GM12878 (cell line): ENCODE measurements around the gene TJAP1. TPM values are rescaled to one million over a fixed set of nuclear protein-coding genes. Genes with fewer than 3 reads are reported as not detected.

Experiments used
- IRF5 ChIP-seq: fragments of 450-650 bp; IDR thresholded peaks from 2 replicates; pipeline ENCODE4 v1.6.1; 2017; ENCODE audit warnings: borderline replicate concordance
- LARP7 ChIP-seq: fragments of 450-650 bp; IDR thresholded peaks from 2 replicates; pipeline ENCODE4 v1.6.1; 2017; ENCODE audit warnings: mild to moderate bottlenecking
- PAX8 ChIP-seq: fragments of 450-650 bp; IDR thresholded peaks from 2 replicates; pipeline ENCODE4 v1.6.1; 2017; ENCODE audit warnings: mild to moderate bottlenecking, moderate library complexity
- REST ChIP-seq: IDR thresholded peaks from 2 replicates; pipeline ENCODE4 v1.6.1; 2012; ENCODE audit warnings: mild to moderate bottlenecking, low read depth, low read length
- SUPT20H ChIP-seq: IDR thresholded peaks from 2 replicates; pipeline ENCODE4 v1.6.1; 2011; ENCODE audit warnings: low read depth, mild to moderate bottlenecking, low read length, moderate library complexity, borderline replicate concordance; ENCODE audit not compliant: control insufficient read depth
- YBX1 ChIP-seq: fragments of 450-650 bp; IDR thresholded peaks from 2 replicates; pipeline ENCODE4 v1.6.1; 2016; ENCODE audit warnings: antibody characterized with exemption
- ZNF274 ChIP-seq: IDR thresholded peaks from one replicate; pipeline ENCODE4 v1.8.0; 2011; ENCODE audit not compliant: insufficient read length, insufficient read depth
- ZNF592 ChIP-seq: fragments of 450-650 bp; IDR thresholded peaks from 2 replicates; pipeline ENCODE4 v1.6.1; 2017; ENCODE audit warnings: mild to moderate bottlenecking, moderate library complexity
- polyA plus RNA-seq, 11 experiments: library from polyadenylated mRNA; depleted of rRNA in 4 of 11; unstranded in 6 of 11; stranded (reverse) in 5 of 11; fragments of >200 nt; fragmentation: Nextera tagmentation in 4 of 11; fragmentation: Illumina TruSeq in 1 of 11; extraction: Ambion mirVana in 4 of 11; extraction: Trizol in 1 of 11; gene quantifications; 1 replicate in 1 of 11; 2 replicates in 10 of 11; pipeline versions ENCODE4 v1.2.1 to v1.2.3, GENCODE V29; 2011 to 2016; ENCODE audit warnings: inconsistent platforms in 2 of 11, missing spikeins in 2 of 11, low read depth in 1 of 11
- total RNA-seq, 4 experiments: library from RNA; depleted of rRNA in 3 of 4; stranded (reverse); fragments of >200 nt in 3 of 4; fragmentation: Illumina TruSeq in 1 of 4; extraction: Trizol in 1 of 4; gene quantifications; 2 replicates each; pipeline versions ENCODE4 v1.2.1 to v1.2.3, GENCODE V29; 2013 to 2021

Gene TJAP1
- total and polyA plus RNA-seq, 10 of the 15 experiments (the other 5 are each of a cell fraction or from before 2014, with no cell fraction given): 0.11 to 22.6 (median 12.8) TPM

GRCh38 chr6:43434001-43434840 lies 43.1 kb upstream of the TJAP1 start (continued):
- TF ChIP-seq ZNF592 (no peak), PAX8 (no peak), LARP7 (no peak), IRF5 (no peak), ZNF274 (no peak), SUPT20H (no peak), REST (no peak), YBX1 (no peak)
